Putamen (tissue), 1 donor: ENCODE data around the gene BMP2K.
"Not testable (repeated sequence)": the region's sequence is repeated elsewhere in the genome, so short reads cannot be mapped to it uniquely, and the experiment has no call there.

ENCODE experiments used
- DNase-seq: peaks from one replicate; pipeline ENCODE4 v3.0.0-alpha.2; 2016; ENCODE audit warnings: low spot score

BMP2K gene

GRCh38 chr4:78864405-78865024 is 88.4 kb downstream of the BMP2K start:
- DNase-seq, result peak; percentile 64

DNA sequence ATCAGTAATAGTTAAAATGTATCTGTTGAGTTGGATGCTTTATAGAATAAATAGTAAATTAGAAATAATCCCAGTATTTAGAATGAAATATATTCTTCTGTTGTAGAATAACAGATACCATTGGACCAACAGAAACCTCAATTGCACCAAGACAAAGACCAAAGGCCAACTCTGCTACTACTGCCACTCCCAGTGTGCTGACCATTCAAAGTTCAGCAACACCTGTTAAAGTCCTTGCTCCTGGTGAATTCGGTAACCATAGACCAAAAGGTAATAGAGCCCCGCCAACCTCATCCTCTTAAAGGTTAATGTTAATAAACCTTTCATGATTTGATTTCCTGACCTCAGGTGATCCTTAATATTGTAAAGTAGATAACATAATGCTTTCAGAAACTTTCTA is 89.3 kb downstream of the BMP2K start:
- DNase-seq, result no peak

DNA sequence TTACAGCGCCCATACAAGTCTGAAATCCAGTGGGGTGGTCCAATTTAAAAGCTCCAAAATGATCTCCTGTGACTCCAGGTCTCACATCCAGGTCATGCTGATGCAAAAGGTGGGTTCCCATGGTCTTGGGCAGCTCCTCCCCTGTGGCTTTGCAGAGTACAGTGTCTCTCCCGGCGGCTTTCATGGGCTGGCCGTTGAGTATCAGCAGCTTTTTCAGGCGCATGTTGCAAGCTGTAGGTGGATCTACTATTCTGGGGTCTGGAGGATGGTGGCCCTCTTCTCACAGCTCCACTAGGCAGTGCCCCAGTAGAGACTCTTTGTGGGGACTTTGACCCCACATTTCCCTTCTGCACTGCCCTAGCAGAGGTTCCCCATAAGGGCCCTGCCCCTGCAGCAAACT is 92.6 kb downstream of the BMP2K start:
- DNase-seq, result not testable (repeated sequence)

- DNase-seq, result no peak
These were observed 93.9 kb downstream of the BMP2K start for GRCh38 chr4:78870056-78870455.

- no peak for DNase-seq
These were observed 100.6 kb downstream of the BMP2K start for GRCh38 chr4:78876568-78877320.

GRCh38 chr4:78878031-78878430 is 101.9 kb downstream of the BMP2K start:
- no peak for DNase-seq

DNA sequence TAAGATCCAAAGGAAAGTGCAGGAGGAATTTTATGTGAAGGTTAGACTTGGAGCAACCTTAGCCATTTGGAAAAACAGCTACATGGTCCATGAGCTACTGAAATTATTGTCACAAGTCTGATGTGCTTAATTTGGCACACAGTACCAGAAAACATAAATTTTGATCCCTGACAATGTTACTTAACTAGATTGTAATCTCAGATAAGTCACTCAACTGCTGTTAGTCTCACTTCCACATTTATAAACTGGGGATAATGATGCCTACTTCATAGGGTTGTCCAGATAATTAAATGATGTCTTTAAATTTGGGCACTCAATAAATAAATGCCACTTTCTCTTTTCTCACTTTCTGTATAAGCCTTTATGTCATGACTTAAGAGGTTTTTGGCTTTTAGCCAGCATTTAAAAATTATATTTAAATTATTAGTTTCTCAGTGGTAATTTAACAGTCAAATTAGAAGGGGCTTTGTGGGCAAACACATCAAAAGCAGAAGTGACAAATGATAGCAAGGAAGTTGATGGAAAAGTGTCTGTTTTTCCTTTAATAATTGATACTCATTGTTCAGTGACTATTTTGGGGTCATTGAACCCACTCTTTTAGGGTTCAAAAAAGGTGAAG is 104.8 kb downstream of the BMP2K start:
- no peak for DNase-seq

DNA sequence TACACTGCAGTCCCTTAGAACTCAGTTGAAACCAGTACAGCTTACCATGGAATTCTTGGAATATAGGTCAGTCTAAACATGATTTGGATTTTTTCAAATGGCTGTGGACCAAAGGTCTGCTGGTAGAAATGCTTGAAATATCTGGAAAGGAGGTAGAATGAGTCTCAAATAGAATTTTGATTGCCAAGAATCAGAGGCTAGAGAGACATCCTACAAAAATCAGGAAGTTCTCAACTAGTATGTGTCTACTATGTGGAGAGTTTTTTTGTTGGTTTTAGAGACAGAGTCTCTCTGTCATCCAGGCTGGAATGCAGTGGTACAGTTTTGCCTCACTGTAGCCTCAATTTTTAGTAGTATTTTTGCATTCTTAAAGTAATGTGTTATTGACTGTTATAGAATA is 109.4 kb downstream of the BMP2K start:
- no peak for DNase-seq

DNA sequence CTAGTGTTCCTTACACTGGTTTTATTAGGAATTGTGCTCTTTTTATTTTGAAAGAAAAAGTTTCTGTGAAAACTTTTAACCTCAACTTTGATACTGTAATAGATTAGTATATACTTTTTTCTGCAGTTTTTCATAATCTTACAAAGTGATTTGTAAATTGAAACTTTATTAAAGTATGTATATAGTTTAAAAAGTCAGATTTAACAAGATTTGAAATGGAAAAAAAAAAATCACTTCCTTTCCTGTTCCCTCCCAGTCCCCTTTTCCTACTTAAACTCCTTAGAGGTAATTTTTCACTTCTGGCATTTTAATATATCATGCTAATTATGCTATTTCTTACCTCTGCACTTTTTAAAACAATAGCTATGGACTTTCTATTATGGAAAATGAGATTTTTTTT is 113.8 kb downstream of the BMP2K start:
- DNase-seq, result no peak

DNA sequence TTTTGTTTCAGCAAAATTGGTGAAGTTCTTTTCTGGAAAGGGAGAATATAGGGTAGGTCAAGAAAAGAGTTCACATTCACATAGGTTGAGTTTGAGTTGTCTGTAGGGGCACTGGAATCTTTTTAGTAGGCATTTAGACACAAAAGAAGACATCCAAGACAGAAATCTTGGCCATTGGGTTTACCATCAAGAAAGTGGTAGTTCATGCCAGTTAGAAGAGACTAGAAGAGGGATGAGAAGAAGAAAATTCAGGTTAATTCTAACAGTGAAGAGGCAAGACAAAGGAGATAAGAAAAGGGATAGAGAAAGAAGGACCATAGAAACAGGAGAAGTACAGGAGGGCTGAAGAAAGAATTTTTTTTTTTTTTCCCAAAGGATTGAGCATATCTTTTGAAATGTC is 123.2 kb downstream of the BMP2K start:
- no peak for DNase-seq

- DNase-seq, result no peak
These were observed 125.7 kb downstream of the BMP2K start for GRCh38 chr4:78901882-78902281.

DNA sequence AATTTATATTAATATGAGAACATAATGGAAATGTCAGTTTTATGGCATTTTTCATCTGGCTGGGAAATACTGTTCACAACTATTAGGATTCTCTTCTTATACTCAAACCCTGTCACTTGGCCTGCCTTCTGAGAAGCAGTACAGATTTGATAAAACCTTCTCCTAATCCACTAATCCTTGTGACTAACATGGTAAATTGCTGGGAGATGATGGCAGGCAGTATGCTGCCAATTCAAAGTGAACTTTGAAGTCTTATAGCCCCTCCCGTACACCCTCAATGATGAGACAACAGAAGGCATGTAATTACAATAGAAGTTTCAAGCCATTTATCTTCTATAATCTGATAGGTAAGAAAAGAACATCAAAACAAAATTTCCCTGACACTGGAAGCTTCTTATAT is 126.1 kb downstream of the BMP2K start:
- no peak for DNase-seq

DNA sequence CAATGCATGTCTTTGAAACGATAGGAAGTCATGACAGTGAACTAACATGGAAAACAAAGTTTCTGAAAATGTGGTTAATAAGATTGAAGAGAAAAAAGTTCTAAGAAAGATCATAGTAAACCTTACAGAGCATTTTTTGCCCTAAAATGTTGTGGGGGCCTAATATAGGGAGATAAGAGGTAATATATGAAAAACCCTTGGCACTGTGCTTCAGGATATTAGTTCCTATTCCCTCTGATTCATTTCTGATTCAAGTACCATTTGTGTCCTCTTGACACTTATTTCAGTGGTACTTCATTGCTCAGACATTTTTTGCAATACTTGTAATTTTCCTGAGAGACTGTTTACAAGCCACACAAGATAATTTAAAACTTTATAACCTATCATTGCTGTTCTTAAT is 128.0 kb downstream of the BMP2K start:
- no peak for DNase-seq

DNA sequence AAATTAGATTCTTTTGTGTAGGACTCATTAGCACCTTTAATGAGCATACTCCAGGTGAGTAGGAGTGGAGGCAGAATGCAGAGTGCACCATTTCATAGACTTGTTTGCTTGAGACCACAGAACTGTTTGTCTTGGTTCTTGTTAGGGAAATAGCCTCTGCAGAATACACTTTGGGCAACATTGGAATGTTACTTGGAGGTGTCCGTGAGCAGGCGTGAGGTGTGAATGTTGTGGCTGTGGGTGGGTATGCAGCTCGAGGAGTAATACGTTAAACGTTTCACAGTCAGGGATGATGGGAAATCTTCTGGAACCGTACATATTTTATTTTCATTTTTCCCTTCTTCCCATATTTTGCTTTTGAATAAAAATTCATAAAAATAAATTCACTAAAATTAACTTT is 131.5 kb downstream of the BMP2K start:
- no peak for DNase-seq

- not testable (repeated sequence) for DNase-seq
These were observed 132.8 kb downstream of the BMP2K start for GRCh38 chr4:78908974-78909373.

DNA sequence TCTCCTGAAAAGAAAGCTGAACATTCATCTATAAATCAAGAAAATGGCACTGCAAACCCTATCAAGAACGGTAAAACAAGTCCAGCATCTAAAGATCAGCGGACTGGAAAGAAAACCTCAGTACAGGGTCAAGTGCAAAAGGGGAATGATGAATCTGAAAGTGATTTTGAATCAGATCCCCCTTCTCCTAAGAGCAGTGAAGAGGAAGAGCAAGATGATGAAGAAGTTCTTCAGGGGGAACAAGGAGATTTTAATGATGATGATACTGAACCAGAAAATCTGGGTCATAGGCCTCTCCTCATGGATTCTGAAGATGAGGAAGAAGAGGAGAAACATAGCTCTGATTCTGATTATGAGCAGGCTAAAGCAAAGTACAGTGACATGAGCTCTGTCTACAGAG is 134.5 kb downstream of the BMP2K start:
- no peak for DNase-seq

GRCh38 chr4:78922207-78922606 is 146.1 kb downstream of the BMP2K start:
- DNase-seq, result no peak

GRCh38 chr4:78923464-78924312 is 147.5 kb downstream of the BMP2K start:
- DNase-seq, result no peak

DNA sequence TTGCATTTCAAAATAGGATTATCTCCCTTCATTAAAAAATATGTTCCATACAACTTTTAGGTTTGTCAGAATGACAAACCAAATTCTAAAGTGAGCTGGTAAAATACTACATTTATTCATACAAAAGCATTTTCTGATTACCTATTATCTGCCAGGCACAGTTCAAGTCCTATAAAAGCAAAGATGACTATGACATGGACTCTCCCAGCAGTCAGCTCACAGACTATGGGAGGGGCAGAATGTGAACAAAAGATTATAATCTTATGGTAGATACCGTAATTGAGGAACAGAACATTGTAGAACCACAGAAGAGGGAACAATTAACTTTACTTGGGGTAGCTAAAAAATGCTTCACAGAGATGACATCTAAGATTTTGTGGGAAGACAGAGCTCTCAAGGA is 150.7 kb downstream of the BMP2K start:
- DNase-seq, result no peak

DNA sequence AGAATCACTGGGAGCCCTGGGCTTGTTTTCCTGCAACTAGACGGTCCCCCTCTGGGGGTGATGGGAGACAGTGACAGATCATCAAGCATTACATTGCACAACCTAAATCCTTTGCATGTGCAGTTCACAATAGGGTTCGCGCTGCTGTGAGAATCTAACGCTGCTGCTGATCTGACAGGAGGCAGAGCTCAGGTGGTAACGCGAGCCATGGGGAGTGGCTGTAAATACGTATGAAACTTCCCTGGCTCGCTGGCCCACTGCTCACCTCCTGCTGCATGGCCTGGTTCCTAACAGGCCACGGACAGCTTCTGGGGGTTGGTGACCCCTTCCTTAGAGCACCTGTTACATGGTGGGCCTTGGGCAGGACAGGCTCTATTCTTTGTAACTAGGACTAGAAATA is 152.7 kb downstream of the BMP2K start:
- no peak for DNase-seq

GRCh38 chr4:78930016-78930629 is 154.0 kb downstream of the BMP2K start:
- DNase-seq, result no peak

- no peak for DNase-seq
These were observed 160.8 kb downstream of the BMP2K start for GRCh38 chr4:78936989-78937388.
